ENCODE data around the gene UBAP1. TPM values are rescaled to one million over a fixed set of nuclear protein-coding genes. Genes with fewer than 3 reads are reported as not detected.
"Not testable (repeated sequence)": the region's sequence is repeated elsewhere in the genome, so short reads cannot be mapped to it uniquely, and the experiment has no call there.

Gene UBAP1
- total RNA-seq, 1 donor from 2014 or later: 45.6 TPM

DNA sequence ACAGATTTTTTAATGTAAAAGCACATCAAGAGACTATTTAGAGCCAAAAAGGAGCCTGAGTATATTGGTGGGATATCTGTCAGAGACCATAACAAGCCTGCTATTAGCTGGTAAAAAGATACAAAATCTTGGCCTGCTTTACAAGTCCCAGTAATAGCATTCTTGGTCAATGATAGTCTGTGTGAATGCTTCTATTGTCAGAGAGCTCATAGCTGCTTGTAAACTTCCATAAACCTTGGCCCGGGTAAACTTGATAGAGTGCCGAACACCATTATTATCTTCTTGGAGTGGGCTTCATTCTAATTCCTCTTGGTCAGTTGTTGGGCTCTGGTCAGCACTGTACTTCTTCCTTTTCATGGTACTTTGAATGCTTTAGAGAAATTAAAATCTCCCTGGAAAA is 64.0 kb downstream of the UBAP1 start:
- H3K4me3 Mint-ChIP-seq (ENCODE audit: low read depth): no peak overlapping the region
- H3K27me3 Mint-ChIP-seq: no peaks in the 10 kb centered on the region
- no peak overlapping the region for H3K27ac Mint-ChIP-seq
- TF ChIP-seq, protein P1, sequence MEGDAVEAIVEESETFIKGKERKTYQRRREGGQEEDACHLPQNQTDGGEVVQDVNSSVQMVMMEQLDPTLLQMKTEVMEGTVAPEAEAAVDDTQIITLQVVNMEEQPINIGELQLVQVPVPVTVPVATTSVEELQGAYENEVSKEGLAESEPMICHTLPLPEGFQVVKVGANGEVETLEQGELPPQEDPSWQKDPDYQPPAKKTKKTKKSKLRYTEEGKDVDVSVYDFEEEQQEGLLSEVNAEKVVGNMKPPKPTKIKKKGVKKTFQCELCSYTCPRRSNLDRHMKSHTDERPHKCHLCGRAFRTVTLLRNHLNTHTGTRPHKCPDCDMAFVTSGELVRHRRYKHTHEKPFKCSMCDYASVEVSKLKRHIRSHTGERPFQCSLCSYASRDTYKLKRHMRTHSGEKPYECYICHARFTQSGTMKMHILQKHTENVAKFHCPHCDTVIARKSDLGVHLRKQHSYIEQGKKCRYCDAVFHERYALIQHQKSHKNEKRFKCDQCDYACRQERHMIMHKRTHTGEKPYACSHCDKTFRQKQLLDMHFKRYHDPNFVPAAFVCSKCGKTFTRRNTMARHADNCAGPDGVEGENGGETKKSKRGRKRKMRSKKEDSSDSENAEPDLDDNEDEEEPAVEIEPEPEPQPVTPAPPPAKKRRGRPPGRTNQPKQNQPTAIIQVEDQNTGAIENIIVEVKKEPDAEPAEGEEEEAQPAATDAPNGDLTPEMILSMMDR (IDR thresholded peaks at IDR 0.05; ENCODE audit: unreplicated experiment): no peak
- no peak for DNase-seq (ENCODE audit: low spot score, unreplicated experiment)
- no peaks in the 10 kb centered on the region for H3K4me1 Mint-ChIP-seq (ENCODE audit: low read depth)
- H3K9me3 Mint-ChIP-seq (ENCODE audit: low read depth): no peaks in the 10 kb centered on the region
- H3K36me3 Mint-ChIP-seq (ENCODE audit: insufficient read depth): peaks cover 28% of the 10 kb centered on the region

DNA sequence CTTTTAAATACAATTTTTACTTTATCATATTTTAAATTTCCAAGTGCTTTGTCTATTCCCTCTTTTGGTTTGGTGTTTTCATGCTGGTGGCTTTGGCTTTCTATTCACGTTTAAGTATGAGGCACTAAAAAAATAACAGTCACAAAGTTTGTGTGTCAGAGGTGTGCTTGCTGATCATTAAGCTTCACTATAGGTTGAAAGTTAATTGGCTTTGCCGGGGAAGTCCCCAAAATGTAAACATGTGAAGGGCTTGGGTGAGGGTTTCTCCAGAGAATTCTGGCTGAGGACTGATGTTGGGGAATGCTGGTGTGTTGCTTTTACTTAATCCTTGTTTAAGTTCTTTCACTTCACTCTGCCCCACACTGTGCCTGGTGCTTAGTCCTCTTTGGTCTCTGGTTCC is 66.4 kb downstream of the UBAP1 start:
- not testable (repeated sequence) for H3K4me1 Mint-ChIP-seq (ENCODE audit: low read depth); H3K27me3 Mint-ChIP-seq; H3K4me3 Mint-ChIP-seq (ENCODE audit: low read depth); H3K27ac Mint-ChIP-seq; H3K9me3 Mint-ChIP-seq (ENCODE audit: low read depth); DNase-seq (ENCODE audit: low spot score, unreplicated experiment)
- peaks cover 17% of the 10 kb centered on the region for H3K36me3 Mint-ChIP-seq (ENCODE audit: insufficient read depth)

DNA sequence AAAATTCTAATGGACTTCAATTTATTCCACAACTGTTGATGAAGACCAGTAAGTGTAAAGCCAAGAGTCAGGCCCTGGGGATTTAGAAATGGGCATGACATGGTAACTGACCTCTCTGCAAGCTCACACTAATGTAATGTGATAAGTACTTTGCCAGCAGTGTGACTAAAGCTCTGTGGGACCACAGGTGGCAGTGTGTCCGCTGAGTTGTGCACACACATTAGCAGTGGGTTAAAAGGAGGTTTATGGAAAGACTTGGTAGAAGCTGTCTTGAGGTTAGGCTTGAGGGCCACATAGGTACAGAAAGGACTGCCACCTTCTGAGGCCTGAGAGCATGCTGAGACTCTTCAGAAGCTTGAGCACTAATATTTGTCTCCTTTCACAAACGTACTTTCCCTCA is 67.6 kb downstream of the UBAP1 start:
- TF ChIP-seq, protein P1 (IDR thresholded peaks at IDR 0.05; ENCODE audit: unreplicated experiment): no peak

DNA sequence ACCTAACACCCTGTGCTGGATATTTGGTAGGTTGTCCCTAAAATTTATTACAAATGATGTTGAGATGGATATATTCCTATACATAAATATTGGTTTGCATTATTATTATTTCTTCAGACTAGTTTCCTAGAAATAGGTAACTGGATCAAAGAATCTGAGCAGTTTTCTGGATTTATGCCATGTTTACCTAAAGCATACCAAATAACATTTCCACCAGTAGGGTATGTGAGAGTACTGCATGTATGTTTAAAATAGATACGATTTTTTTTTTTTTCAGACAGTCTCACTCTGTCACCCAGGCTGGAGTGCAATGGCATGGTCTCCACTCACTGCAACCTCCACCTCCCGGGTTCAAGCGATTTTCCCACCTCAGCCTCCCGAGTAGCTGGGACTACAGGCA is 68.9 kb downstream of the UBAP1 start:
- not testable (repeated sequence) for H3K9me3 Mint-ChIP-seq (ENCODE audit: low read depth); H3K27me3 Mint-ChIP-seq; H3K27ac Mint-ChIP-seq; DNase-seq (ENCODE audit: low spot score, unreplicated experiment); H3K4me3 Mint-ChIP-seq (ENCODE audit: low read depth); H3K36me3 Mint-ChIP-seq (ENCODE audit: insufficient read depth); H3K4me1 Mint-ChIP-seq (ENCODE audit: low read depth)

More for the DNA sequence above, 67.6 kb downstream of the UBAP1 start:
- Mint-ChIP-seq H3K9me3 (ENCODE audit: low read depth) (no peaks in the 10 kb centered on the region), H3K27ac (no peak overlapping the region), H3K27me3 (no peaks in the 10 kb centered on the region), H3K4me1 (ENCODE audit: low read depth) (no peaks in the 10 kb centered on the region), H3K36me3 (ENCODE audit: insufficient read depth) (peaks cover 14% of the 10 kb centered on the region), H3K4me3 (ENCODE audit: low read depth) (no peak overlapping the region)
- DNase-seq (ENCODE audit: low spot score, unreplicated experiment): no peak

DNA sequence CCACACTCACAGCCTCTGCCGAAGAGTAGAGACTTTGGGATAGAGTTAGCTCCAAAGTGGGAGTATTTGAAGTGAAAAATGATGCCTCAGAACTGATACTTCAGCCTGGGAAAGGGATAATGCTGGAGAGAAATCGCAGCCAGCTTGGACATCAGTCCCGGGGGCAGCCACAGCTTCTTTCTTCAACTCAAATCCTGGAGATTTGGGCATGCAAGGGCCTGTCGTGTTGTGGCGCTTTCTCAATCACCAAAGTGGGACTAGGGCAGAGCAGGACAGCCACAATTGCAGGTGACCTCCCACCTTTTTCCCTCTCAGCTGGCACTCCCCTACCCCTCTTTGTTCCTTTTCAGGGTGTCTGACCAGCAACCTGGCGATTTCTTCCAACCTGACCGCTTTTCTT is 70.4 kb downstream of the UBAP1 start:
- H3K27me3 Mint-ChIP-seq: no peaks in the 10 kb centered on the region
- peaks cover 6% of the 10 kb centered on the region for H3K36me3 Mint-ChIP-seq (ENCODE audit: insufficient read depth)
- no peak overlapping the region for H3K4me3 Mint-ChIP-seq (ENCODE audit: low read depth)
- TF ChIP-seq, protein P1 (IDR thresholded peaks at IDR 0.05; ENCODE audit: unreplicated experiment): no peak
- DNase-seq (ENCODE audit: low spot score, unreplicated experiment): no peak
- H3K27ac Mint-ChIP-seq: peak overlapping the region; percentile 40
- H3K4me1 Mint-ChIP-seq (ENCODE audit: low read depth): no peaks in the 10 kb centered on the region
- H3K9me3 Mint-ChIP-seq (ENCODE audit: low read depth): no peaks in the 10 kb centered on the region

DNA sequence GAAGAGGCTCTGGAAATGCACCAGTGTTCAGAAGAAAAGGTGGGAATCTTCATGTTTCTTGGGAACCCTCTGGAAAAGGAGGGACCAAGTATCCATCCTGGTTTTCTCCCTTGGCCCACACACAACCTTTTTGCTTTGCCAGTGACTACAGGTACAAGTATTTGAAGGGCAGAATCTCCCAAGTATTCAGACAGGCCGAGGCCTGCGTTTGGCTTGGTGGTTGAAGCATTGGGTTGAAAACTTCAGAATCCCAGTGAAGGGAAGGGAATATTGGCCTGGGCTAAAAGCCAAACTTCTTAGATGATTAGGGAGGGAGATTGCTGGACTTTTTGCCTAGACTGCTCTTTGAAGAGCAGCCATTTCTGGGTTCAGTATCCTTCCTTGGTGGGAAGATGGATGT is 71.9 kb downstream of the UBAP1 start:
- Mint-ChIP-seq H3K27me3 (no peaks in the 10 kb centered on the region), H3K27ac (no peak overlapping the region), H3K4me1 (ENCODE audit: low read depth) (no peaks in the 10 kb centered on the region), H3K9me3 (ENCODE audit: low read depth) (no peaks in the 10 kb centered on the region), H3K36me3 (ENCODE audit: insufficient read depth) (peaks cover 6% of the 10 kb centered on the region), H3K4me3 (ENCODE audit: low read depth) (no peak overlapping the region)
- TF ChIP-seq, protein P1 (IDR thresholded peaks at IDR 0.05; ENCODE audit: unreplicated experiment): no peak
- no peak for DNase-seq (ENCODE audit: low spot score, unreplicated experiment)

Measured in progenitor cell of endocrine pancreas (in vitro differentiated cells).